Esophagus (tissue), 2 donors: Measurements from ENCODE around the gene ARL4C. TPM values are rescaled to one million over a fixed set of nuclear protein-coding genes. Genes with fewer than 3 reads are reported as not detected.

Experiments
- H3K27ac ChIP-seq, 2 donors: one replicate each; pipeline ENCODE4 v1.5.1; 2013; ENCODE audit warnings: low read depth in 2 of 2, mild to moderate bottlenecking in 2 of 2, inconsistent platforms in 1 of 2, low read length in 1 of 2, moderate library complexity in 1 of 2
- H3K27me3 ChIP-seq, 2 donors: one replicate each; pipeline ENCODE4 v1.6.1; 2013; ENCODE audit warnings: low read length in 2 of 2, control low read depth in 1 of 2, mild to moderate bottlenecking in 1 of 2; ENCODE audit not compliant: insufficient read depth in 2 of 2, control insufficient read depth in 1 of 2
- H3K36me3 ChIP-seq, 2 donors: one replicate each; pipeline ENCODE4 v1.6.1; 2013; ENCODE audit warnings: low read length in 1 of 2; ENCODE audit not compliant: control insufficient read depth in 2 of 2, insufficient read depth in 2 of 2
- H3K4me1 ChIP-seq, 2 donors: one replicate each; pipeline ENCODE4 v1.6.1; 2013; ENCODE audit warnings: low read length in 1 of 2; ENCODE audit not compliant: control insufficient read depth in 2 of 2, insufficient read depth in 2 of 2
- H3K4me3 ChIP-seq, 2 donors: one replicate each; pipeline ENCODE4 v1.5.1; 2013; ENCODE audit warnings: low read length in 2 of 2, mild to moderate bottlenecking in 2 of 2, low read depth in 1 of 2, moderate library complexity in 1 of 2
- H3K9me3 ChIP-seq, 2 donors: one replicate each; pipeline ENCODE4 v1.6.1; 2013; ENCODE audit warnings: mild to moderate bottlenecking in 2 of 2, low read depth in 1 of 2, low read length in 1 of 2, moderate library complexity in 1 of 2; ENCODE audit not compliant: control insufficient read depth in 2 of 2, insufficient read depth in 1 of 2
- WGBS, 2 donors: extraction: QIAGEN DNeasy Blood & Tissue Kit; methylation state at CpG; one replicate each; pipeline ENCODE4 v1.1.7; 2013; 5-methylcytosine and 5-hydroxymethylcytosine counted together
- polyA plus RNA-seq, 2 donors: library from polyadenylated mRNA; stranded (reverse); fragments of 200-250 nt; gene quantifications; one replicate each; pipeline ENCODE4 v1.2.3, GENCODE V29; 2013
- donor health status: healthy with polysubstance abuse.
- donor health status: Bipolar disorder and iron deficiency.

ARL4C gene
- polyA plus RNA-seq, 2 donors: 13.3 to 16.3 TPM

DNA sequence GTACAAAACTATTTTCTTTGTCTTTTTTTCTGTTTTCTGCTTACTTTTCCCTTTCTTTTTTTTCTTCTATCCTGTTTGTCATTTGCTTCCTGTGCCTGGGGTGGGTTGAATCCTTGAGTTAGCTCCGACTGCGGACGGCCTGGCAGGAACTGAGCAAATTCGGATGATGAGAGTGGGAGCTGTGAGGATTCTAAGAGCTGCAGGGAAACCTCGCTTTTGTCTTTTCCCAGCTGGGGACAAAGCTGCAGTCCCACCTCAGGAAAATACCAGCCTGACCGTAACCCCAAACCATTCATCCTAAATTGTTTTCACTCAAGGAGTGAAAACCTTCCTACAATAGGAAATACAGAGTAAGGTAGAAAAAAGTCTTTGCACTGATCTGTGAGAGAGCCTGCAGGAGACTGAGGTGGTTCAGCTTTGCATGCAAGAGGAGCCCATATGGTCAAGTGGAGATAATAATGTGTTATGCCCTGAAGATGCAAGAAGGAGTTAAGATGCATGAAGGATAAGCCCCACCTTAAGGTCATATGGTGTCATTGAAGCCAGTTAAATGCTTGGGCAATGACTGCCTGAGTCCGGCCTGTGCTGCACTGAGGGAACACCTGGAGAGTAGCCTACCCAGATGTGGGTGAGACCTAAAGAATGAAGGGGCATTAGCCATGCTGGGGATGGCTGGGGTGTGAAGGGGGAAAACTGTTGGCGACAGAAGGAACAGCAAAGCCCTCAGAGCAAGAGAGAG, 31.7 kb upstream of the ARL4C start:
- no peak overlapping the region for H3K4me3 ChIP-seq
- H3K9me3 ChIP-seq: no peaks in the 10 kb centered on the region
- no peaks in the 10 kb centered on the region for H3K36me3 ChIP-seq
- no peaks in the 10 kb centered on the region for H3K27me3 ChIP-seq
- H3K27ac ChIP-seq: no peak overlapping the region
- 81 to 84% methylated on average over 8 of the region's 8 CpGs for WGBS, 2 donors
- no peaks in the 10 kb centered on the region for H3K4me1 ChIP-seq

DNA sequence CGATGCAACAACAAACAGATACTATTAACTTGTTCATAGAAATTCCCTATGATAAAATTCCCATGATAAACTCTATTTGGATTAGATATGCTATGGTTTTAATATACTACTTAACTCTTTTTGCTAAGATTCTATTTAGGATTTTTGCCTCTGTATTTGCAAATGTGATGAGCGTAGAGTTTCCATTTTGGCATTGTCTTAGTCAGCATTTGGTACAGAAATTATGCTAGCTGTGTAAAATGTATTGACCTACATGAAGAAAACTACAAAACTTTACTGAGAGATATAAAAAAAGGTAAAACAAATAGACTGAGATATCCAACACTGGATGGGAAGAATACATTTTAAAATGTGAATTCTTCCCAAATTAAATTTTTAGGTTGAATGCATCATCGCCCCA, 29.8 kb upstream of the ARL4C start:
- no peak overlapping the region for H3K4me3 ChIP-seq
- no peak overlapping the region for H3K27ac ChIP-seq
- H3K9me3 ChIP-seq: no peaks in the 10 kb centered on the region
- no peaks in the 10 kb centered on the region for H3K4me1 ChIP-seq
- H3K27me3 ChIP-seq: no peaks in the 10 kb centered on the region
- WGBS, 2 donors: 89 to 96% methylated on average over 3 of the region's 3 CpGs
- H3K36me3 ChIP-seq: no peaks in the 10 kb centered on the region

- H3K36me3 ChIP-seq: no peaks in the 10 kb centered on the region
- no peak overlapping the region for H3K4me3 ChIP-seq
- WGBS, 2 donors: 61 to 81% methylated on average over 2 of the region's 2 CpGs
- H3K9me3 ChIP-seq: no peaks in the 10 kb centered on the region
- no peak overlapping the region for H3K27ac ChIP-seq
- H3K27me3 ChIP-seq: no peaks in the 10 kb centered on the region
- H3K4me1 ChIP-seq: no peaks in the 10 kb centered on the region
Observed at GRCh38 chr2:234521536-234521935, 24.7 kb upstream of the ARL4C start.

DNA sequence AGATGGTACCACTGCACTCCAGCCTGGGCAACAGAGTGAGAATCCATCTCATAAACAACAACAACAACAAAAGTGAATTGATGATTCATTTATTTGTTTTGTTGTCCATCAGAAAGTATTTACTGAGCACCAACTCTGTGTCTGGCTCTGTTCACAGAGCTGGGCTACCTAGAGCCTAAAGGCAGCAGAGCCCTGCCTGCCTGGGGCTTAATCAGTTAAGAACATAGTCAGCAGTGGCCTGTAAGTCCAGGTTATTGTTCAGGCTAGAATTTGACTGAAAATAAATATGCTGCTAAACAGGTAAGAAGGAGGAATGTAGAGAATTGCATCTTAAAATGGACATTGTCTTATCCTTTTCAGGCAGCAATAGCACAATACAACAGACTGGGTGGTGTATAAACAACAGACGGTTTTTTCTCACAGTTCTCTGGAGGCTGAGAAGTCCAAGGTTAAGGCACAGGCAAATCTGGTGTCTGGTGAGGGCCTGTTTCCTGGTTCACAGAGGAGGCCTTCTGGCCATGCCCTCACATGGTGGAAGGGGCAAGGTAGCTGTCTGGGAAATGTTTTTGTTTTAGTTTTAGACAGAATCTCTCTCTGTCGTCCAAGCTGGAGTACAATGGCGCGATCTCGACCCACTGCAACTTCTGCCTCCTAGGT, 22.2 kb upstream of the ARL4C start:
- H3K27ac ChIP-seq: no peak overlapping the region
- H3K9me3 ChIP-seq: peaks cover 0 to 6% of the 10 kb centered on the region in 2 donors
- no peaks in the 10 kb centered on the region for H3K27me3 ChIP-seq
- peaks cover 0 to 1% of the 10 kb centered on the region in 2 donors for H3K4me1 ChIP-seq
- no peaks in the 10 kb centered on the region for H3K36me3 ChIP-seq
- 83 to 88% methylated on average over 5 of the region's 5 CpGs for WGBS, 2 donors
- H3K4me3 ChIP-seq: no peak overlapping the region

- Histone ChIP-seq H3K36me3 (no peaks in the 10 kb centered on the region), H3K27me3 (no peaks in the 10 kb centered on the region)
- 73 to 80% methylated on average over 8 of the region's 8 CpGs for WGBS, 2 donors
Observed at GRCh38 chr2:234517971-234518370, 21.1 kb upstream of the ARL4C start.

DNA sequence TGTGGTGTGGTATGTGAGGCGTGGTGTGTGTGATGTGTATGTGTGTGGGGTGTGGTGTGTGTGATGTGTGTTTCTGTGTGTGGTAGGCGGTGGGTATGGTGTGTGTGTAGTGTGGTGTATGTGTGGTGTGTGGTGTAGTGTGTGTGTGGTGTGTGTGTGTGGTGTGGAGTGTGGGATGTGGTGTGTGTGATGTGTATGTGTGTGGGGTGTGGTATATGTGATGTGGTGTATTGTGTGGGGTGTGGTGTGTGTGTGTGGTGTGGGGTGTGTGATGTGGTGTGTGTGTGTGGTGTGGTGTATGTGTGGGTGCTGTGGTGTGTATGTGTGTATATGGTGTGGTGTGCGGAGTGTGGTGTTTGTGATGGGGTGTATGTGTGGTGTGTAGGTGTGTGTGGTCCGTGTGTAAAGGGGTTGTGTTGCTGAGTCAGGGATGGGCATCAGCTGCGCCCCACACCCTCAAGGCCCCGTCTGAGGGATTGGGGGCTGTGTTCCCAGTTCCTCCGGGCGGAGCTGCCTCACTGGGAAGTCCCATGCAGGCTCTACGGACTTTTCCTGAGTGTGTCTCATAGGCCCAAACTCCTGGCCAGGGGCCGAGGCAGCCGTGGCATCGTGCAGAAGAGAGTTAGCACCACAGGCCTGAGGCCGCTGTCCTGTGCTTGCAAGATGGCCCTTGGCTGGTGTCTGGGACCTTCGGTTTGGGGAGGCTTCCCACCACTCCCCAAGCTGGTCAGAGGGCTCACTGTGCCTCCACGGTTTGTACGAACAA, 18.2 kb upstream of the ARL4C start:
- Histone ChIP-seq H3K4me1 (peaks cover 0 to 2% of the 10 kb centered on the region in 2 donors), H3K4me3 (no peak overlapping the region)
- WGBS, 2 donors: 73 to 75% methylated on average over 16 of the region's 16 CpGs

More at GRCh38 chr2:234517971-234518370, 21.1 kb upstream of the ARL4C start:
- no peak overlapping the region for H3K27ac ChIP-seq
- H3K4me1 ChIP-seq: peaks cover 0 to 2% of the 10 kb centered on the region in 2 donors
- H3K9me3 ChIP-seq: peaks cover 0 to 6% of the 10 kb centered on the region in 2 donors
- no peak overlapping the region for H3K4me3 ChIP-seq

DNA sequence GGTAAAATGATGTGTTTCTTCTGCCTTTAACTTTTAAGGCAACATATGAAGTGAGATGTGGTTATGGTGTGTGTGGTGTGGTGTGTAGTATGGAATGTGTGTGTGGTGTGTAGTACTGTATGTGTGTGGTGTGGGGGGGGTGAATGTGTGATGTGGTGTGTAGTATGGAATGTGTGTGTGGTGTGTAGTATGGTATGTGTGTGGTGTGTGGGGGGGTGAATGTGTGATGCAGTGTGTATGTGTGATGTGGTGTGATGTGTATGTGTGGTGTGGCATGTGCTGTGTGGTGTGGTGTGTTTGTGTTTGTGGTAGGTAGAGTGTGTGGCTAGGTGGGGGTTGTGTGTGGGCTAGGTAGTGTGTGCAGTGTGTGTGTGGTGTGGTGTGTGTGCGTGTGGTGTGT, 17.2 kb upstream of the ARL4C start:
- H3K4me3 ChIP-seq: no peak overlapping the region
- WGBS, 2 donors: 98 to 100% methylated on average over 1 of the region's 1 CpG

More for the DNA sequence above, 18.2 kb upstream of the ARL4C start:
- Histone ChIP-seq H3K27me3 (no peaks in the 10 kb centered on the region), H3K36me3 (no peaks in the 10 kb centered on the region), H3K27ac (no peak overlapping the region), H3K9me3 (peaks cover 0 to 6% of the 10 kb centered on the region in 2 donors)

GRCh38 chr2:234512884-234513669, 16.2 kb upstream of the ARL4C start:
- peaks cover 0 to 6% of the 10 kb centered on the region in 2 donors for H3K9me3 ChIP-seq
- H3K27ac ChIP-seq: no peak overlapping the region
- H3K4me3 ChIP-seq: no peak overlapping the region
- no peaks in the 10 kb centered on the region for H3K36me3 ChIP-seq
- peaks cover 0 to 2% of the 10 kb centered on the region in 2 donors for H3K4me1 ChIP-seq
- WGBS, 2 donors: 83 to 89% methylated on average over 14 of the region's 14 CpGs
- H3K27me3 ChIP-seq: no peaks in the 10 kb centered on the region

More for the DNA sequence above, 17.2 kb upstream of the ARL4C start:
- Histone ChIP-seq H3K27me3 (no peaks in the 10 kb centered on the region), H3K4me1 (peaks cover 0 to 2% of the 10 kb centered on the region in 2 donors), H3K36me3 (no peaks in the 10 kb centered on the region), H3K9me3 (peaks cover 0 to 6% of the 10 kb centered on the region in 2 donors), H3K27ac (no peak overlapping the region)

DNA sequence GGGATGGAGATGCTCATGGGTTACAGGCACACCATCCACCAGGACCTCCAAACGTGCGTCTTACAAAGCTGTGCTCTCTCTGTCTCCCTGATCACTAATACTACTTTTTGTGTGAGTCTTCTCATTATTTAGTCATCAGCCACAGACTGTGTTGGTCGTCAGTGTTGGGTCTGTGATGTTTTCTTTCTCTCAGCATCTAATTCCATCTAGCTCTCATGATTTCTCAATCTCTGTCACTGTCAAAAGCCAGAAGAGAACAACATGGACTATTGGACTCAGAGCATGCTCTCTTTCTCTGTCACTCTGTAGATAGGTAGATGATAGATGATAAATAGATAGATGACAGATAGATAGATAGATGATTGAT, 6.0 kb upstream of the ARL4C start:
- no peak overlapping the region for H3K27ac ChIP-seq

More for the DNA sequence above, 6.0 kb upstream of the ARL4C start:
- Histone ChIP-seq H3K9me3 (no peaks in the 10 kb centered on the region), H3K4me3 (no peak overlapping the region), H3K27me3 (no peaks in the 10 kb centered on the region), H3K36me3 (no peaks in the 10 kb centered on the region), H3K4me1 (no peaks in the 10 kb centered on the region)
- 49 to 52% methylated on average over 3 of the region's 3 CpGs for WGBS, 2 donors
